SK-N-SH treated with all-trans-retinoic acid at 6 μM for 48 hours (cell line): Measurements from ENCODE around the gene TIAM1.

Experiments
- OSR1 ChIP-seq: fragments of 250-450 bp; sonication (Bioruptor Pico); IDR thresholded peaks from 2 replicates; pipeline ENCODE4 v1.8.0; 2022; ENCODE audit warnings: moderate library complexity, mild to moderate bottlenecking, inconsistent platforms
- TCF4 ChIP-seq: fragments of 250-450 bp; sonication (Bioruptor Pico); IDR thresholded peaks from 2 replicates; pipeline ENCODE4 v1.8.0; 2021; ENCODE audit warnings: mild to moderate bottlenecking, moderate library complexity, borderline replicate concordance
- ZFP3 ChIP-seq: fragments of 250-450 bp; sonication (Bioruptor Pico); IDR thresholded peaks from 2 replicates; pipeline ENCODE4 v1.5.0; 2020; ENCODE audit warnings: mild to moderate bottlenecking, moderate library complexity
- TF ChIP-seq, protein P1 (sequence below): fragments of 250-450 bp; sonication (Bioruptor Pico); IDR thresholded peaks from 2 replicates; pipeline ENCODE4 v1.8.0; 2020; ENCODE audit warnings: mild to moderate bottlenecking, moderate library complexity, borderline replicate concordance

DNA sequence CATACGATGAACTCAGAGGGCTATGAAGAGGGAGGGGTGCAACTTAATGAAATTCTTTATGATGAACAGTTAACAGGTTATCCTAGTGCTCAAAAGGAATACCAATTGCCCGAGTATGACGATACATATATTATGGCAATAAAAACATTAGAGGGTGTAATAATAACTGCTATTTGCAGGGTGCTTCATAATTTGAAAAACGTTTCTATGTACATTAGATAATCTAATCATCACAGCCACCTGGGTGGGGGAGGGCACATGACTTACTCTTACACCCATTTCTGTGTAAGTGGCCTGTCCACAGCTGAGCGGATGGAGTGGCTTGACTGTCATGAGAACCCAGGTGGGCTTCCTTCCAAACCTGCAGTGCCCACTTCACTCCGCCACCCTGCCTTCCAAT, 46.3 kb downstream of the TIAM1 start:
- TF ChIP-seq, protein P1, sequence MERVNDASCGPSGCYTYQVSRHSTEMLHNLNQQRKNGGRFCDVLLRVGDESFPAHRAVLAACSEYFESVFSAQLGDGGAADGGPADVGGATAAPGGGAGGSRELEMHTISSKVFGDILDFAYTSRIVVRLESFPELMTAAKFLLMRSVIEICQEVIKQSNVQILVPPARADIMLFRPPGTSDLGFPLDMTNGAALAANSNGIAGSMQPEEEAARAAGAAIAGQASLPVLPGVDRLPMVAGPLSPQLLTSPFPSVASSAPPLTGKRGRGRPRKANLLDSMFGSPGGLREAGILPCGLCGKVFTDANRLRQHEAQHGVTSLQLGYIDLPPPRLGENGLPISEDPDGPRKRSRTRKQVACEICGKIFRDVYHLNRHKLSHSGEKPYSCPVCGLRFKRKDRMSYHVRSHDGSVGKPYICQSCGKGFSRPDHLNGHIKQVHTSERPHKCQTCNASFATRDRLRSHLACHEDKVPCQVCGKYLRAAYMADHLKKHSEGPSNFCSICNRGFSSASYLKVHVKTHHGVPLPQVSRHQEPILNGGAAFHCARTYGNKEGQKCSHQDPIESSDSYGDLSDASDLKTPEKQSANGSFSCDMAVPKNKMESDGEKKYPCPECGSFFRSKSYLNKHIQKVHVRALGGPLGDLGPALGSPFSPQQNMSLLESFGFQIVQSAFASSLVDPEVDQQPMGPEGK (CRISPR knock-in tag): no peak
- TF ChIP-seq ZFP3 (no peak), OSR1 (no peak), TCF4 (CRISPR knock-in tag) (no peak)
